Right atrium auricular region (tissue), 2 donors: ENCODE data around the gene MAP3K4. TPM values are rescaled to one million over a fixed set of nuclear protein-coding genes. Genes with fewer than 3 reads are reported as not detected.

Experiments used
- DNase-seq: peaks from one replicate; pipeline ENCODE4 v3.0.0-alpha.2; 2019; ENCODE audit warnings: low spot score
- H3K27ac ChIP-seq, 2 donors: fragments of 200-600 bp; sonication (generic); 1 replicate in 1 of 2; 2 replicates in 1 of 2; pipeline ENCODE4 v1.5.1; 2016 to 2019
- H3K27me3 ChIP-seq, 2 donors: fragments of 200-600 bp; sonication (generic); one replicate each; pipeline versions ENCODE4 v1.5.1 to v1.6.0; 2017 to 2019
- H3K36me3 ChIP-seq: fragments of 200-600 bp; sonication (generic); one replicate; pipeline ENCODE4 v1.5.1; 2016
- H3K4me1 ChIP-seq, 2 donors: fragments of 200-600 bp; sonication (generic); one replicate each; pipeline versions ENCODE4 v1.5.1 to v1.6.0; 2017 to 2019
- H3K4me3 ChIP-seq, 2 donors: fragments of 200-600 bp; sonication (generic); 1 replicate in 1 of 2; 2 replicates in 1 of 2; pipeline ENCODE4 v1.5.1; 2017 to 2019; ENCODE audit warnings: mild to moderate bottlenecking in 1 of 2, moderate library complexity in 1 of 2
- H3K9me3 ChIP-seq, 2 donors: fragments of 200-600 bp; sonication (generic); one replicate each; pipeline ENCODE4 v1.5.1; 2019
- total RNA-seq, 2 donors: library from RNA; depleted of rRNA; stranded (reverse); fragments of >200 nt; gene quantifications; one replicate each; pipeline ENCODE4 v1.1.0, GENCODE V29; 2016
- TF ChIP-seq, protein P1 (sequence below), 2 donors: fragments of 200-600 bp; sonication (generic); IDR thresholded peaks; one replicate each; pipeline ENCODE4 v1.5.1; 2019; ENCODE audit warnings: antibody characterized with exemption in 2 of 2

MAP3K4 gene
- total RNA-seq, 2 donors from 2014 or later = 15.6 to 17.2 TPM

DNA sequence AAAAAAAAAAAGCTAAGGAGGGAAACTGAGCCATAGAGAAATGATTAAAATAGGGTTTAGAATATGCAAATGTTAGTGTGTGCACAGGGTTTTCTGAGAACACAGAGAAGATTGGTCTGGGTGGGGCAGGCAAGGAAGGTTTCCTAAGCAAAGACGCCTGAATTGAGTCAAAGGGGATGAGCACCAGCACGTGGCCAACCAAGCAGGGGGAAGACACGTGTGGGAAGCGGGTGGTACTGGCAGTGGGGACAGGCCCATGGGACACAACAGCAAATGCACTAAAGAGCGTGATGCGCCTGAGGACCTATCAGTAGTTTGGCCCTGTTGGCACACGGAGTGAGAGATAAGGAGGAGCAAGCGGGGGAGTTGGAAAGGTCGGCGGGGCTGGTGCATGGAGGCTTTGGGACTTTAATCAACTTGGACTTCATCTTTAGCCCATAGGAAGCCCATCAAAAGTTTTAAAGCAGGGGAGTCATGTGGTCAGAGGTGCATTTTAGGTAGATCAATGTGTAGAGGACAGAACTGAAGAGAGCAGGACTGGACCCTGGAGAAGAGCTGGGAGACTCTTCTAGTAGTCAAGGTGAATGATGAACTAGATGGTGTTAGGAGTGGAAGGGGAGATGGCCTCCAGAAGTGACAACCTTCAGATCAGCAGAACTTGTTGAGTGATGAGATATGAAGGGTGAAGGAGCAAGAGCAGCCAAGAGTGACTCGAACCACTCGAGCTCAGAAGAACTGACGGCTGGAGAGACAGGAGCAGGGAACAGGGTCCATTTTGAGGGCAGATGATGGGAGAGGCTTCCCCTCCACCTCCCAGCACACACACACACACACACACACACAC, 40.2 kb upstream of the MAP3K4 start:
- no peak overlapping the region for H3K27ac ChIP-seq
- no peaks in the 10 kb centered on the region for H3K27me3 ChIP-seq
- DNase-seq = no peak
- no peaks in the 10 kb centered on the region for H3K36me3 ChIP-seq
- TF ChIP-seq, protein P1, sequence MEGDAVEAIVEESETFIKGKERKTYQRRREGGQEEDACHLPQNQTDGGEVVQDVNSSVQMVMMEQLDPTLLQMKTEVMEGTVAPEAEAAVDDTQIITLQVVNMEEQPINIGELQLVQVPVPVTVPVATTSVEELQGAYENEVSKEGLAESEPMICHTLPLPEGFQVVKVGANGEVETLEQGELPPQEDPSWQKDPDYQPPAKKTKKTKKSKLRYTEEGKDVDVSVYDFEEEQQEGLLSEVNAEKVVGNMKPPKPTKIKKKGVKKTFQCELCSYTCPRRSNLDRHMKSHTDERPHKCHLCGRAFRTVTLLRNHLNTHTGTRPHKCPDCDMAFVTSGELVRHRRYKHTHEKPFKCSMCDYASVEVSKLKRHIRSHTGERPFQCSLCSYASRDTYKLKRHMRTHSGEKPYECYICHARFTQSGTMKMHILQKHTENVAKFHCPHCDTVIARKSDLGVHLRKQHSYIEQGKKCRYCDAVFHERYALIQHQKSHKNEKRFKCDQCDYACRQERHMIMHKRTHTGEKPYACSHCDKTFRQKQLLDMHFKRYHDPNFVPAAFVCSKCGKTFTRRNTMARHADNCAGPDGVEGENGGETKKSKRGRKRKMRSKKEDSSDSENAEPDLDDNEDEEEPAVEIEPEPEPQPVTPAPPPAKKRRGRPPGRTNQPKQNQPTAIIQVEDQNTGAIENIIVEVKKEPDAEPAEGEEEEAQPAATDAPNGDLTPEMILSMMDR (IDR thresholded peaks at IDR 0.05) = no peak
- H3K4me3 ChIP-seq = no peak overlapping the region
- no peaks in the 10 kb centered on the region for H3K9me3 ChIP-seq
- H3K4me1 ChIP-seq = peaks cover 0 to 14% of the 10 kb centered on the region in 2 donors

DNA sequence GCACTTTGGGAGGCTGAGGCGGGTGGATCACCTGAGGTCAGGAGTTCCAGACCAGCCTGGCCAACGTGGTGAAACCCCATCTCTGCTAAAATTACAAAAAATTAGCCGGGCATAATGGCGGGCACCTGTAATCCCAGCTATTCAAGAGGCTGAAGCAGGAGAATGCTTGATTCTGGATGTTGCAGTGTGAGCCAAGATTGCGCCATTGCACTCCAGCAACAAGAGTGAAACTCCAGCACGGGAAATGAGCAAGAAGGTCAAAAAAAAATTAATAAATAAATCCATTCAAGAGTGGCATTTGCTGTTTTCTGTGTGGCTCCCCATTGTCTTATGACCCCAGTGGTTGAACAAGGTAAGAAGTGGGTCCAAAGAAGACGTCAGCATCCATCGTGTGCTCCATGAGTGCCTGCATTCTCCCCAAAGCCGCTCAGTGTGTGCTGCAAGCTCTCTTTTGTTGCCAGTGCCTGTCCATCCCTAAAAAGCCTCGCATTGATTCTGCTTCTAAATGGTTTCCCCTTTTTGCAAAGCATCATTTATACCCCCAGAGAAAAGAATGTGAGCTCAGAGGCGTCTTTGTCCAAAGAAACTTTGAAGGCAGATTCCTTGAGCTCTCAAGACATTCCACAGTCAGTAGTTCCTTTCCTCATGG, 38.8 kb upstream of the MAP3K4 start:
- no peak for DNase-seq
- TF ChIP-seq, protein P1 (IDR thresholded peaks at IDR 0.05) = no peak
- Histone ChIP-seq H3K27me3 (no peaks in the 10 kb centered on the region), H3K4me1 (peaks cover 0 to 14% of the 10 kb centered on the region in 2 donors), H3K36me3 (no peaks in the 10 kb centered on the region), H3K4me3 (no peak overlapping the region), H3K27ac (no peak overlapping the region), H3K9me3 (no peaks in the 10 kb centered on the region)

DNA sequence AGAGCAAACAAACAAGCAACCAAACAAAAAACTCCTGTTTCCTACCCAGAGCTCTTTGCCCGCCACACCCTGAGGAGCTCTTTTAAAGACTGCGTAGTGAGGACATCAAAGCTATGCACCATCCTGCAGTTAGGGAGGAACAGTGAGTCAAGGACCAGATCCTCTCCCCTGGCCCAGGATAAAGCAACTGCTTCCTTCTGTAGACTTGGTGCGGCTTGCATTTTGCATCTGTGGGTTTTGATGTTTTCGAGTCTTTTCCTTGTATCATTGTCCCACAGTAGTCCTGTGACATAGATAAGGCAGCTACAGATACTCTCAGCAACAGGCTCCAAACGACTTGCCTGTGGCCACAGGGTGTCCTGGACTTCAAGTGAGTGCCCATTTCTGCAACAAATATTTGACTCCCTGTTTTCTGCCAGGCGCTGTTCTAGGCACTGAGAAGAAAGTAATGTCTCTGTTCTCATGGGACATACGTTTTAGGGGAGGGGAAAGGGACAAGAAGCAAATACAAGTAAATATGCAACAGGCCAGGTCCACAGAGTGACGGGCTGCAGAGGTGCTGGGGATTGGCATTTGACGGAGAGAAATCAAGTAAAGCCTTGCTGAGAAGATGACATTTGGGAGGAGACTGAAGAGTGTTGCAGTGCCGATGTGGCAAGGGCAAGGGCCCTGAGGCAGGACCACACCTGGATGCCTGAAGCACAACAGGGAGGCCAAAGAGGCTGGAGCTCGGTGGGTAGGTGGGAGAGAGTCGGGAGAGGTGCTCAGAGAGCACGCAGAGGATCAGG, 35.9 kb upstream of the MAP3K4 start:
- Histone ChIP-seq H3K36me3 (no peaks in the 10 kb centered on the region), H3K27me3 (no peaks in the 10 kb centered on the region), H3K9me3 (no peaks in the 10 kb centered on the region), H3K27ac (no peak overlapping the region), H3K4me1 (peaks cover 0 to 5% of the 10 kb centered on the region in 2 donors), H3K4me3 (no peak overlapping the region)
- TF ChIP-seq, protein P1 (IDR thresholded peaks at IDR 0.05) = no peak
- no peak for DNase-seq

DNA sequence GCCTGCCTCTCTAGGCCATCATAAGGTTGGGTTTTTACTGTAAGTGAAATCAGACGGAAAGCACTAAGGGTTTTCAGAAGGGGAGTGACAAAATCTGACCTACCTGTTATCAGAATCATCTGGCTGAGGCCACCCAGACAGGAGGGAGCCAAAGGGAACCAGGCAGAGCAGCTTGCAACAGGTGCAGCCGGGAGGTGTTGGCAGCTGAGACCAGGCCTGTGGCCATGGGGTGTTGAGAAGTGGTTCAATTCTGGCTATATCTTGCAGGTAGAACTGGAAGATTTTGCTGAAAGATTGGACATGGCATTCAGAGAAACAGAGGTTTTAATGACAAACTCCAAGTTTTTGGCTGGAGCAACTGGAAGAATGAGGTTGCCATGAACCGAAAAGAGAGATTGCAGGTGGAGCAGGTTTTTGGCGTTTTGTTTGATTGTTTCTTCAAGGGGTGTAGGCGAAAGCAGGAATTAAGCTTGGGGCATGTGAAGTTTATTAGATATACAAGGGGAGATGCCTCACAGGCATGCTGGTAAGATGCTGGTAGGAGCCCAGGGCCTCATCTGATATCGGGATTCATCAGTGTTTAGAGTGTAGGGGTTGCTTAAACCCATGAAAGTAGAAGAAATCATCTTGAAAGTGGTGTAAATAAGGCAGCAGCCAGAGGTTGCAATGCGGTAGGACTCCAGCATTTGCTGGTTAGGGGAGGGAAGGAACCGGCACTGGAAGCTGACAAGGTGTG, 35.1 kb upstream of the MAP3K4 start:
- TF ChIP-seq, protein P1 (IDR thresholded peaks at IDR 0.05) = no peak

DNA sequence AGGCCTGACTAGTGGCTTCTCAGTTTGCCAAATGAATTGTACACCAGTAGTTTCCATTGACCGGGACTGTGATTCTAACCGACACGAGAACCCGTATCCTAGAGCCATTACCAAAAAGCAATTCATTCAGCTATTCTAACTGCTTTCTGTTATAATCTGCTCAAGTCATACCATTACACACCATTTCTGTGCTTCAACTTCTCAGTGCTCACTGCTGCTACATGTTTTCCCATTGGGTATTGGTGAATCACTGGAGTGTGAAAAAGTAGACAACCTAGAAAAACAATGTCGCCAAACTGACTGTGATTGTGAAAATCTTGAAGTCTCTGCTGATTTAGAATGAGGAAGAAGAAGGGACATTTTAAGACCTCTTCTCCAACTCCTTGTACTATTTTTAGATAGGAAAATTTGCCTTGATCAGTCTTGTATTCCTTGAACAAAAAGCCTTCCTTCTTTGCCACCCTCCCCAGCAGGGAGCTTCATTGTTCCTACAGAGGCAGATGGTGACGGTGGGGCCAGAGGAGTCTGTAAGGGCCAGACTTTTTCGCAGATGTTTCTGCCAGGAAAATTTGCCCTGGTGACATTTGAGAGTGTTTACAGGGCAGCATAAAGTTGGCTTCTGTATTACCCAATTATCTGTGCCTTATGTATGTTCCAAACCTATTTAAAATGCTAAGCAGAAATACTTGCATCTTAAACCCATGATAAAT, 31.7 kb upstream of the MAP3K4 start:
- Histone ChIP-seq H3K4me1 (no peaks in the 10 kb centered on the region), H3K9me3 (no peaks in the 10 kb centered on the region), H3K27ac (no peak overlapping the region), H3K36me3 (no peaks in the 10 kb centered on the region), H3K27me3 (no peaks in the 10 kb centered on the region), H3K4me3 (no peak overlapping the region)
- DNase-seq = no peak
- TF ChIP-seq, protein P1 (IDR thresholded peaks at IDR 0.05) = no peak

More for the DNA sequence above, 35.1 kb upstream of the MAP3K4 start:
- Histone ChIP-seq H3K4me1 (peaks cover 0 to 2% of the 10 kb centered on the region in 2 donors), H3K27ac (no peak overlapping the region), H3K4me3 (no peak overlapping the region), H3K9me3 (no peaks in the 10 kb centered on the region), H3K36me3 (no peaks in the 10 kb centered on the region), H3K27me3 (no peaks in the 10 kb centered on the region)
- DNase-seq = no peak
